AG04449 (cell line): ENCODE results near the gene KCNMA1.

ENCODE experiments used
- CTCF ChIA-PET: fragments of 350-600 bp; formaldehyde crosslinking; extraction: SDS; loops from one replicate; lab custom pipeline; 2021; ENCODE audit warnings: antibody characterized with exemption; lab: Yijun Ruan, JAX
- POLR2A ChIA-PET: fragments of 400-600, 350-600 bp; formaldehyde crosslinking; extraction: SDS; loops from one replicate; lab custom pipeline; 2020; ENCODE audit warnings: antibody characterized with exemption, inconsistent platforms; lab: Yijun Ruan, JAX
- DNase-seq: peaks from one replicate; pipeline ENCODE4 v3.0.0-alpha.2; 2010; ENCODE audit warnings: low read depth, low spot score
- H3K4me3 ChIP-seq: 2 replicates; pipeline ENCODE4 v1.5.1; 2011; ENCODE audit warnings: low read depth, mild to moderate bottlenecking, control low read depth, low read length
- CTCF ChIP-seq: IDR thresholded peaks from one replicate; pipeline ENCODE4 v1.5.1; 2011; ENCODE audit warnings: mild to moderate bottlenecking, moderate library complexity, low read length, control low read depth, inconsistent platforms; ENCODE audit not compliant: insufficient read depth; ENCODE audit errors: missing control alignments

Gene KCNMA1

GRCh38 chr10:77351386-77351785 lies 286.2 kb downstream of the KCNMA1 start:
- POLR2A ChIA-PET, result interaction anchor here (0.7 to 2.1 kb wide), 6 partner anchors 30 to 191 kb away, joined by 3 to 11 read pairs (median 4); no protein-coding TSS in a partner anchor
- no peak overlapping the region for H3K4me3 ChIP-seq
- DNase-seq, result peak; percentile 47
- CTCF ChIA-PET, result interaction anchor here (1.0 to 1.9 kb wide), 4 partner anchors 30 to 252 kb away, joined by 3 to 6 read pairs (median 5); no protein-coding TSS in a partner anchor
- no peak for TF ChIP-seq CTCF

GRCh38 chr10:77350711-77351119 lies 286.9 kb downstream of the KCNMA1 start:
- peak; percentile 96 for DNase-seq
- TF ChIP-seq CTCF, result peak; percentile 32
- CTCF ChIA-PET, result interaction anchor here (1.0 to 1.9 kb wide), 4 partner anchors 29 to 252 kb away, joined by 3 to 6 read pairs (median 5); no protein-coding TSS in a partner anchor
- POLR2A ChIA-PET, result interaction anchor here (0.7 to 2.1 kb wide), 6 partner anchors 30 to 190 kb away, joined by 3 to 11 read pairs (median 4); no protein-coding TSS in a partner anchor
- no peak overlapping the region for H3K4me3 ChIP-seq

GRCh38 chr10:77350134-77350533 lies 287.5 kb downstream of the KCNMA1 start:
- H3K4me3 ChIP-seq, result no peak overlapping the region
- POLR2A ChIA-PET, result interaction anchor here (0.9 to 2.1 kb wide), 5 partner anchors 29 to 189 kb away, joined by 3 to 11 read pairs (median 4); no protein-coding TSS in a partner anchor
- CTCF ChIA-PET, result interaction anchor here (1.0 to 2.3 kb wide), 4 partner anchors 14 to 185 kb away, joined by 3 to 8 read pairs (median 4); no protein-coding TSS in a partner anchor
- no peak for DNase-seq
- no peak for TF ChIP-seq CTCF

- DNase-seq, result no peak
- H3K4me3 ChIP-seq, result no peak overlapping the region
- TF ChIP-seq CTCF, result no peak
- CTCF ChIA-PET, result interaction anchor here (0.7 to 2.3 kb wide), 7 partner anchors 13 to 292 kb away, joined by 3 to 8 read pairs (median 3); no protein-coding TSS in a partner anchor
- POLR2A ChIA-PET, result no interaction called here
Measured at GRCh38 chr10:77349226-77349625, 288.4 kb downstream of the KCNMA1 start.

- H3K4me3 ChIP-seq, result no peak overlapping the region
- POLR2A ChIA-PET, result no interaction called here
- no peak for TF ChIP-seq CTCF
- CTCF ChIA-PET, result interaction anchor here (0.7 to 2.3 kb wide), 5 partner anchors 99 to 293 kb away, joined by 3 to 8 read pairs (median 4); no protein-coding TSS in a partner anchor
- DNase-seq, result no peak
Measured at GRCh38 chr10:77348751-77349150, 288.9 kb downstream of the KCNMA1 start.

GRCh38 chr10:77348082-77348481 lies 289.5 kb downstream of the KCNMA1 start:
- H3K4me3 ChIP-seq, result no peak overlapping the region
- ChIA-PET POLR2A (no interaction called here), CTCF (interaction anchor here (0.9 to 2.3 kb wide), 5 partner anchors 10 to 293 kb away, joined by 3 to 8 read pairs (median 3); no protein-coding TSS in a partner anchor)
- no peak for TF ChIP-seq CTCF
- no peak for DNase-seq
